ENCODE results near the gene UNC5B.

- TF ChIP-seq CTCF (IDR thresholded peaks at IDR 0.05; ENCODE audit: borderline replicate concordance, extremely low read depth, low read length, poor library complexity, severe bottlenecking) (no peak), EZH2 (IDR thresholded peaks at IDR 0.05; ENCODE audit: borderline replicate concordance, low read depth, low read length, severe bottlenecking) (no peak)
Observed at GRCh38 chr10:71248210-71248609, 35.8 kb downstream of the UNC5B start.
